ENCODE results near the gene FBXW9.
A peak's percentile ranks its signal among the peaks of the same experiment; 100 is the strongest.
"Not testable (repeated sequence)": the region's sequence is repeated elsewhere in the genome, so short reads cannot be mapped to it uniquely, and the experiment has no call there.

FBXW9 gene

DNA sequence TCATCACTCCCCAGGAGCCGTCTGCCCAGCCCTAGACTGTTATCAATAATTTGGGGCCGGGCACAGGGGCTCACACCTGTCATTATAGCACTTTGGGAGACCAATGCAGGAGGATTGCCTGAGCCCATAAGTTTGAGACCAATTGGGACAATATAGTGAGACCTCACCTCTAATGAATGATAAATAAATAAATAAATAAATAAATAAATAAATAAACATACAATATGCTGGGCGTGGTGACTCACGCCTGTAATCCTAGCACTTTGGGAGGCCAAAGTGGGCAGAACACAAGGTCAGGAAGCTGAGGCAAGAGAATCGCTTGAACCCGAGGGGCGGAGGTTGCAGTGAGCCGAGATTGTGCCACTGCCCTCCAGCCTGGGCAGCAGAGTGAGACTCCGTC lies 16.9 kb upstream of the FBXW9 start:
- H3K36me3 ChIP-seq (ENCODE audit: control insufficient read depth, insufficient read depth, low read length): peaks cover 50% of the 10 kb centered on the region
- H3K27ac ChIP-seq (ENCODE audit: low read length); DNase-seq (ENCODE audit: low read depth, low spot score); H3K4me1 ChIP-seq (ENCODE audit: control insufficient read depth, insufficient read depth, low read length); H3K4me3 ChIP-seq (ENCODE audit: low read length); H3K27me3 ChIP-seq (ENCODE audit: control insufficient read depth, insufficient read depth, low read length); H3K9me3 ChIP-seq (ENCODE audit: control insufficient read depth, insufficient read depth, low read length): not testable (repeated sequence)
- no CpG with 5 or more reads among the region's 9 CpGs for WGBS (ENCODE audit: insufficient coverage, insufficient read length)

DNA sequence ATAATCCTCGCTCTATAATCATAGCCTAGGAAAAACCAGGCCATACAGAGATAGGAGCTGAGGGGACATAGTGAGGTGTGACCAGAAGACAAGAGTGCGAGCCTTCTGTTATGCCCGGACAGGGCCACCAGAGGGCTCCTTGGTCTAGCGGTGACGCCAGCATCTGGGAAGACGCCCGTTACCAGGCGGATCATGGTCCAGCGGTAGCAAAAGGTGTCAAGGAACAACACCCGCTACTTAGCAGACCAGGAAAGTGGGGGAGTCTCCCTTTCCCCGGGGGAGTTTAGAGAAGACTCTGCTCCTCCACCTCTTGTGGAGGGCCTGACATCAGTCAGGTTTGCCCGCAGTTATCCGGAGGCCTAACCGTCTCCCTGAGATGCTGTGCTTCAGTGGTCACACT lies 15.6 kb upstream of the FBXW9 start:
- not testable (repeated sequence) for H3K27me3 ChIP-seq (ENCODE audit: control insufficient read depth, insufficient read depth, low read length); H3K9me3 ChIP-seq (ENCODE audit: control insufficient read depth, insufficient read depth, low read length); DNase-seq (ENCODE audit: low read depth, low spot score); H3K4me1 ChIP-seq (ENCODE audit: control insufficient read depth, insufficient read depth, low read length); H3K27ac ChIP-seq (ENCODE audit: low read length); H3K4me3 ChIP-seq (ENCODE audit: low read length)
- no CpG with 5 or more reads among the region's 14 CpGs for WGBS (ENCODE audit: insufficient coverage, insufficient read length)
- H3K36me3 ChIP-seq (ENCODE audit: control insufficient read depth, insufficient read depth, low read length): peaks cover 50% of the 10 kb centered on the region

DNA sequence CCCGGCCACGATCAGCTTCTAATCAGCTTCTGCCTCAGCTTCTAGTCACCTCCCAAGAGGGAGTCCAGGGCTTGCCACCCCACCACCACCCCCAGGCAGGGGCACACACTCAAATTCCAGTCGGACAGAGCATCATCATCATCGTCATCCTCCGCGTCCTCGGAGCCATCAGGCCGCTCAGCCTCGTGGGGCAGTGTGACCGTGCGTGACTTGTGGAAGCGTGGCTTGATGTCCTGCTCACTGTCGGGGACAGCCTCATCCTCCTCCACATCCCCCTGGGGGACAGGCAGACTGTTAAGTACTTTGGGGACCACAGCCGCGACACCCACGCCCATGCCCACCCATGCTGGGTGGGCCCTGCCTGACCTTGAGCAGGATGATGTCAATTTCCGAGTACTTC lies 14.8 kb upstream of the FBXW9 start:
- H3K27ac ChIP-seq (ENCODE audit: low read length): no peak overlapping the region
- H3K27me3 ChIP-seq (ENCODE audit: control insufficient read depth, insufficient read depth, low read length): no peaks in the 10 kb centered on the region
- H3K36me3 ChIP-seq (ENCODE audit: control insufficient read depth, insufficient read depth, low read length): peaks cover 53% of the 10 kb centered on the region
- WGBS (ENCODE audit: insufficient coverage, insufficient read length): no CpG with 5 or more reads among the region's 17 CpGs
- H3K4me3 ChIP-seq (ENCODE audit: low read length): no peak overlapping the region
- H3K4me1 ChIP-seq (ENCODE audit: control insufficient read depth, insufficient read depth, low read length): no peaks in the 10 kb centered on the region
- no peak for DNase-seq (ENCODE audit: low read depth, low spot score)
- H3K9me3 ChIP-seq (ENCODE audit: control insufficient read depth, insufficient read depth, low read length): no peaks in the 10 kb centered on the region

DNA sequence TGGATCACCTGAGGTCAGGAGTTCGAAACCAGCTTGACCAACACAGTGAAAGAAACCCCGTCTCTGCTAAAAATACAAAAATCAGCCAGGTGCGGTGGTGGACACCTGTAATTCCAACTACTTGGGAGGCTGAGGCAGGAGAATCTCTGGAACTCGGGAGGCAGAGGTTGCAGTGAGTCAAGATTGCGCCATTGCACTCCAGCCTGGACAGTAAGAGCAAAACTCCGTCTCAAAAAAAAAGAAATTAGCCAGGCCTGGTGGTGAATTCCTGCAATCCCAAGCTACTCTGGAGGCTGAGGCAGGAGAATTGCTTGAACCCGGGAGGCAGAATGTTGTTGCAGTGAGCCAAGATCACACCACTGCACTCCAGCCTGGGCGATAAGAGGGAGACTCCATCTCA lies 12.2 kb upstream of the FBXW9 start:
- no peak overlapping the region for H3K4me3 ChIP-seq (ENCODE audit: low read length)
- no peaks in the 10 kb centered on the region for H3K27me3 ChIP-seq (ENCODE audit: control insufficient read depth, insufficient read depth, low read length)
- H3K9me3 ChIP-seq (ENCODE audit: control insufficient read depth, insufficient read depth, low read length): no peaks in the 10 kb centered on the region
- no peak overlapping the region for H3K27ac ChIP-seq (ENCODE audit: low read length)
- no peaks in the 10 kb centered on the region for H3K4me1 ChIP-seq (ENCODE audit: control insufficient read depth, insufficient read depth, low read length)
- no peak for DNase-seq (ENCODE audit: low read depth, low spot score)
- WGBS (ENCODE audit: insufficient coverage, insufficient read length): no CpG with 5 or more reads among the region's 8 CpGs
- peaks cover 43% of the 10 kb centered on the region for H3K36me3 ChIP-seq (ENCODE audit: control insufficient read depth, insufficient read depth, low read length)

DNA sequence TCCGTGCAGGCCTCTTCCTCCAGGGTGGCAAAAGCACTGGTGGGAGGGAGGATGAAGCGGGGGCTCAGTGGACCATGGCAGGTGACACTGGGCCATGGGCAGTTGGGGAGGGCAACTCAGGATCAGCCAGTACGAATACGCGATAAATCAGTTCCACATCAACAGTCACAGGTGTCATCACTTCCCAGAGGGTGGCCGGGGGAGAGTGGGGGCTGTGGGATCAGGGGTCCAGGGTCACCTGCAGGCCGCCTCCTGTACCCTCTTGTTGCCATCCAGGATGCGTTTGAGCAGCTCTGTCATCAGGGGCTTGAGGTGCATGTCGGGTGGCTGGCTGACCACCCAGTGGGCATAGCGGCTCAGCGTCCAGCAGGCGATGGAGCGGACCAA lies 9.9 kb upstream of the FBXW9 start:
- no CpG with 5 or more reads among the region's 13 CpGs for WGBS (ENCODE audit: insufficient coverage, insufficient read length)
- no peak overlapping the region for H3K27ac ChIP-seq (ENCODE audit: low read length)
- peaks cover 1% of the 10 kb centered on the region; the same call in 1 of the 2 replicates for H3K4me1 ChIP-seq (ENCODE audit: control insufficient read depth, insufficient read depth, low read length)
- H3K9me3 ChIP-seq (ENCODE audit: control insufficient read depth, insufficient read depth, low read length): no peaks in the 10 kb centered on the region
- no peaks in the 10 kb centered on the region for H3K27me3 ChIP-seq (ENCODE audit: control insufficient read depth, insufficient read depth, low read length)
- no peak overlapping the region for H3K4me3 ChIP-seq (ENCODE audit: low read length)
- peaks cover 49% of the 10 kb centered on the region for H3K36me3 ChIP-seq (ENCODE audit: control insufficient read depth, insufficient read depth, low read length)
- no peak for DNase-seq (ENCODE audit: low read depth, low spot score)

DNA sequence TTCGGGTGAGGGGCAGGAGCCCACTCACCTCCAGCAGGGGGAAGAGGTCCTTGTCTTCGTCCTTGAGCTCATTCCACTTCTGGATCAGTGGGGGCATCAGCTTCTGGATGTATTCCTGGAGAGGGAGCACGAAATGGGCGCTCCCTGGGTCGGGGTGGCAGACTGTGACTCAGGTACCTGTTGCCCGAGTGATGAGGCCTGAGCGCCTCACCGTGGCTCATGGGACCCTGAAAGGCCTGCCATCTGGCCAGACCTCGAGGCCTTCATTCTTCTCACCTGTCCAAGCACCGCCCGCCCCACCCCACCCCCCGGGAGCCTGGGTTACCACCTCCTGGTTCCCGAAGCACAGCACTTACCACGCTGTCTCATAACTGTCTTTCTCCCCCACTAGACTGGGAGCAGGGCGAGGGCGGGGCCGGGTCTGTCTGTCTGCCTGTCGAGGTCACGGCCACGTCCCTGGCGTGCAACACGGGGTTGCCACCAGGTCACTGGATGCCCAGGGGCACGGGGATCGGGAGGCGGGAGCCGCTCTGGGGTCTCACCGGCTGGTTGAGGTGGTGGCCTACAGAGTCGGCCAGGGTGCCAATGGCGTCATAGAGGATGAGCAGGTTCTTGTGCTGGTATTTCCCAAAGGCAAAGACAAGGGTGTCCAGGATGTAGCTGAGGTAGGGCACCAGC lies 9.4 kb upstream of the FBXW9 start:
- Histone ChIP-seq H3K9me3 (ENCODE audit: control insufficient read depth, insufficient read depth, low read length) (no peaks in the 10 kb centered on the region), H3K27ac (ENCODE audit: low read length) (no peak overlapping the region), H3K4me1 (ENCODE audit: control insufficient read depth, insufficient read depth, low read length) (peaks cover 1% of the 10 kb centered on the region; the same call in 1 of the 2 replicates), H3K4me3 (ENCODE audit: low read length) (no peak overlapping the region), H3K27me3 (ENCODE audit: control insufficient read depth, insufficient read depth, low read length) (no peaks in the 10 kb centered on the region), H3K36me3 (ENCODE audit: control insufficient read depth, insufficient read depth, low read length) (peaks cover 51% of the 10 kb centered on the region)
- no CpG with 5 or more reads among the region's 29 CpGs for WGBS (ENCODE audit: insufficient coverage, insufficient read length)
- DNase-seq (ENCODE audit: low read depth, low spot score): no peak

DNA sequence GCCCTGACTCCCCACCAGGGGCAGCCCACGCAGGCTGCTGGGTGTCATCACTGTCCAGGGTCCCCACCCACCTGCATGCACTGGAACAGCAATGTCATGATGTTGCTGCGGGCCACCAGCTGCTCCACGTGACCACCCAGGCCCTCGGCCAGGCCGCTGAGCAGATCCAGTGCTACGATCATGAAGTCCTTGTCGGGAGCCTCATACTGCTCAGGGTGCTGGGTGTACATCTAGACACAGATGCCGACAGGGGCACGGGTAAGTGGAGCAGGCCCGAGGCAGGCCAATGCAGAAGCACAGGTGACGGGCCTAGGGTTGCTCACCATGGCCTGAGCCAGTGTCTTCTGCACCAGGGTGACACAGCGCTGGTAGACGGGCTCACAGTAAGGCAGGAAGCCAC lies 8.7 kb upstream of the FBXW9 start:
- Histone ChIP-seq H3K27me3 (ENCODE audit: control insufficient read depth, insufficient read depth, low read length) (no peaks in the 10 kb centered on the region), H3K27ac (ENCODE audit: low read length) (no peak overlapping the region), H3K36me3 (ENCODE audit: control insufficient read depth, insufficient read depth, low read length) (peaks cover 52% of the 10 kb centered on the region), H3K4me1 (ENCODE audit: control insufficient read depth, insufficient read depth, low read length) (peaks cover 1% of the 10 kb centered on the region; the same call in 1 of the 2 replicates), H3K4me3 (ENCODE audit: low read length) (no peak overlapping the region), H3K9me3 (ENCODE audit: control insufficient read depth, insufficient read depth, low read length) (no peaks in the 10 kb centered on the region)
- DNase-seq (ENCODE audit: low read depth, low spot score): no peak
- no CpG with 5 or more reads among the region's 13 CpGs for WGBS (ENCODE audit: insufficient coverage, insufficient read length)

DNA sequence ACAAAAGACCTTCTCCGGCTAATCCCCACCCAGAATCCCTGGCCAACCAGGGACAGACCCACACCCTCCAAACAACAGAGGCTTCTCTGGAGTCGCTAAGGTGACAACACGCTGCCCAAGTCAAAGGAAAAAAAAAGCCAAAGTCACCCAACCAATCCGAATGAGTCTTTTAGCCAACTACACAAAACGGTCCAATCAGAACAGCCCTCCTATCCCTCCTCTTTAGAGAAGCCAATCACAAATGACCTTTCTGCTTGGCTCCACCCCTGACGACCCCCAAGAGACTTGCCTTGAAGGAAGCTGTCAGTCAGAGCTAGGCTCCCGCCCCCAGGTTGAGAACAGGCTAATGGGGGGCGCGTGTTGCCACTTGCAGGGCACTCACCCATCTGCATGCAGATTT lies 6.6 kb upstream of the FBXW9 start:
- no CpG with 5 or more reads among the region's 9 CpGs for WGBS (ENCODE audit: insufficient coverage, insufficient read length)
- peaks cover 1% of the 10 kb centered on the region; the same call in 1 of the 2 replicates for H3K4me1 ChIP-seq (ENCODE audit: control insufficient read depth, insufficient read depth, low read length)
- no peaks in the 10 kb centered on the region for H3K27me3 ChIP-seq (ENCODE audit: control insufficient read depth, insufficient read depth, low read length)
- DNase-seq (ENCODE audit: low read depth, low spot score): peak; percentile 93
- H3K4me3 ChIP-seq (ENCODE audit: low read length): no peak overlapping the region
- H3K36me3 ChIP-seq (ENCODE audit: control insufficient read depth, insufficient read depth, low read length): peaks cover 44% of the 10 kb centered on the region
- H3K27ac ChIP-seq (ENCODE audit: low read length): no peak overlapping the region
- H3K9me3 ChIP-seq (ENCODE audit: control insufficient read depth, insufficient read depth, low read length): no peaks in the 10 kb centered on the region

DNA sequence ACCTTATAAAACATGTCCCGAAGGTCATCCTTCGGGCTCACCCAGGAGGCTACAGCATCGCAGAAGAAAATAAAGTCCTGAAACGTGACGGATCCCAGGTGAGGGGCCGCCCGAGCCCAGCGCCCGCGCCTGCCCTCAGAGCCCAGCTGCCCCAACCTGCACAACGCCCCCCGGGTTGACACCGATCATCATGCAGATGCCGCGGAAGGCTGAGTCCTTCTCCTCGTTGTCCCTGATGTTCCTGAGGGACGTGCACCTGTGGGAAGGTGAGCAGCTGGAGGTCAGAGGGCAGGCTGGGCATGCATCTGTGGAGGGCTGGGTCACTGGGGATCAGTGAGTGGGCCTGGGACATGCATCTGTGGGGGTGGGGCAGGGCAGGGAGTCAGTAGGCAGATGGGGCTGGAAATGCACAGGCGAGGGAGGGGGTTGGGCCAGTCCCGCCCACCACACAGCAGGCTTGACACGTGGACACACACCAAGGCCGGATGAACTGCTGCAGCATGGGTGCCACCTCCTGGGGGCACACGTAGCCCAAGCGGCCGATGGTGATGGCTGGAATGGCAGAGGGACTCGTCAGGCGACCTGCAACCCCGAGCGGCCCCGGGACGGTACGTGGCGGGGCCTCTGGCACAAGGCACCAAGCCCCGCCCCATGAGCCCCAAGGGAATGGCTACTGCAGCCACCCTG lies 5.3 kb upstream of the FBXW9 start:
- no CpG with 5 or more reads among the region's 33 CpGs for WGBS (ENCODE audit: insufficient coverage, insufficient read length)
- no peak for DNase-seq (ENCODE audit: low read depth, low spot score)
- Histone ChIP-seq H3K27ac (ENCODE audit: low read length) (no peak overlapping the region), H3K36me3 (ENCODE audit: control insufficient read depth, insufficient read depth, low read length) (peaks cover 44% of the 10 kb centered on the region), H3K4me3 (ENCODE audit: low read length) (no peak overlapping the region), H3K4me1 (ENCODE audit: control insufficient read depth, insufficient read depth, low read length) (peaks cover 1% of the 10 kb centered on the region; the same call in 1 of the 2 replicates), H3K27me3 (ENCODE audit: control insufficient read depth, insufficient read depth, low read length) (no peaks in the 10 kb centered on the region), H3K9me3 (ENCODE audit: control insufficient read depth, insufficient read depth, low read length) (no peaks in the 10 kb centered on the region)

DNA sequence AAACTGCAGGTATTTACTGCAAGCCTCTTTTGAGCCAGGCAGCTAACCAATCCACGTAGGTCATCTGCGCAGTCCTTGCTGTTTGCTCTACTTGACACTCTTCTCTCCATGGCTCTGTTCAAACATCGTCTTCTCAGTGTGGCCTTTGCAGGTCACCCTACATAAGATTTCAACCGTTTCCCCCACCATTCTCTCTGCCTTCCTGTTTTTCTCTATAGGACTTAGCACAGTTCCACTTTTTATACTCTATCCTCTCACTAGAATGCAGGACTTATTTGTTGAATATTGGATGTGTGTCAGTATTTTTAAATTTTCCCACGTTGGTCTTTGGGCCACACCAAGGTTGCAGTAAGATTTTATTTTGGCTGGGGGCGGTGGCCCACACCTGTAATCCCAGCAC lies 1.7 kb upstream of the FBXW9 start:
- no peak overlapping the region for H3K27ac ChIP-seq (ENCODE audit: low read length)

DNA sequence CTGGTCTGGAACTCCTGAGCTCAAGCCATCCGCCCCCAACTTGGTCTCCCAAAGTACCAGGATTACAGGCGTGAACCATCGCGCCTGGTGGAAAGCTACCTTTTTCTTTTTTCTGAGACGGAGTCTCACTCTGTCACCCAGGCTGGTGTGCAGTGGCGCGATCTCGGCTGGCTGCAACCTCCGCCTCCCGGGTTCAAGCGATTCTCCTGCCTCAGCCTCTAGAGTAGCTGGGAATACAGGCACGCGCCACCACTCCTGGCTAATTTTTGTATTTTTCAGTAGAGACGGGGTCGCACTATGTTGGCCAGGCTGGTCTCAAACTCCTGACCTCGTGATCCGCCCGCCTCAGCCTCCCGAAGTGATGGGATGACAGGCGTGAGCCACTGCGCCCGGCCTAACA lies 994 bp upstream of the FBXW9 start:
- H3K27me3 ChIP-seq (ENCODE audit: control insufficient read depth, insufficient read depth, low read length); H3K9me3 ChIP-seq (ENCODE audit: control insufficient read depth, insufficient read depth, low read length); H3K4me1 ChIP-seq (ENCODE audit: control insufficient read depth, insufficient read depth, low read length); H3K4me3 ChIP-seq (ENCODE audit: low read length); DNase-seq (ENCODE audit: low read depth, low spot score); H3K27ac ChIP-seq (ENCODE audit: low read length): not testable (repeated sequence)
- H3K36me3 ChIP-seq (ENCODE audit: control insufficient read depth, insufficient read depth, low read length): peaks cover 22% of the 10 kb centered on the region
- WGBS (ENCODE audit: insufficient coverage, insufficient read length): no CpG with 5 or more reads among the region's 22 CpGs

More for the DNA sequence above, 1.7 kb upstream of the FBXW9 start:
- Histone ChIP-seq H3K36me3 (ENCODE audit: control insufficient read depth, insufficient read depth, low read length) (peaks cover 26% of the 10 kb centered on the region), H3K4me3 (ENCODE audit: low read length) (no peak overlapping the region), H3K9me3 (ENCODE audit: control insufficient read depth, insufficient read depth, low read length) (no peaks in the 10 kb centered on the region), H3K27me3 (ENCODE audit: control insufficient read depth, insufficient read depth, low read length) (no peaks in the 10 kb centered on the region), H3K4me1 (ENCODE audit: control insufficient read depth, insufficient read depth, low read length) (no peaks in the 10 kb centered on the region)
- DNase-seq (ENCODE audit: low read depth, low spot score): no peak
- no CpG with 5 or more reads among the region's 6 CpGs for WGBS (ENCODE audit: insufficient coverage, insufficient read length)

All from iPS DF 6.9 (cell line).